GM12878 (cell line): Measurements from ENCODE around the gene PAK5. TPM values are rescaled to one million over a fixed set of nuclear protein-coding genes. Genes with fewer than 3 reads are reported as not detected.

Source experiments
- ATAC-seq: fragments of 200-7000 bp; cut with Tn5 transposase; 3 replicates; pipeline ENCODE4 v1.9.1; 2020; ENCODE audit warnings: mild to moderate bottlenecking, moderate library complexity
- BruUV-seq: library from RNA; stranded (reverse); fragments of 400-500 nt; replicated peaks from 2 replicates; lab custom pipeline; 2021; lab: Mats Ljungman, UMichigan
- CTCF ChIA-PET: fragments of 300-600 bp; sonication (Branson Sonifier 250); formaldehyde crosslinking; extraction: SDS; loops from one replicate; lab custom pipeline; 2021; ENCODE audit warnings: inconsistent platforms; lab: Yijun Ruan, JAX
- POLR2A ChIA-PET: fragments of 350-600 bp; formaldehyde crosslinking; extraction: SDS; loops from one replicate; lab custom pipeline; 2021; ENCODE audit warnings: inconsistent platforms; lab: Charles Lee
- RAD21 ChIA-PET: fragments of 300-600 bp; sonication (Branson Sonifier 250); formaldehyde crosslinking; loops from one replicate; lab custom pipeline; 2023; ENCODE audit warnings: antibody characterized with exemption; ENCODE audit not compliant: unreplicated experiment; lab: Charles Lee
- SMC1A ChIA-PET: fragments of 300-600 bp; sonication (Branson Sonifier 250); formaldehyde crosslinking; loops from one replicate; lab custom pipeline; 2023; ENCODE audit not compliant: unreplicated experiment, uncharacterized antibody; lab: Charles Lee
- DNase-seq: peaks from one replicate; pipeline ENCODE4 v3.0.0-alpha.2; 2011; ENCODE audit warnings: low read depth, low spot score
- FAIRE-seq: peaks from 3 replicates; lab custom pipeline; 2011; peaks lifted over from hg19 to GRCh38; lab: Jason Lieb, UNC
- H2AFZ ChIP-seq: 2 replicates; pipeline ENCODE4 v1.6.0; 2011; ENCODE audit warnings: low read depth, low read length, control low read depth; ENCODE audit not compliant: control insufficient read depth
- H3K27ac ChIP-seq: 2 replicates; pipeline ENCODE4 v1.5.1; 2011; ENCODE audit warnings: control low read depth; ENCODE audit not compliant: control insufficient read depth, insufficient read depth
- H3K27me3 ChIP-seq, 2 experiments: replicated peaks in 1 of 2; 2 replicates each; pipeline versions ENCODE4 v1.6.0 to v1.6.1; 2011; ENCODE audit warnings: low read length in 1 of 2; ENCODE audit not compliant: control insufficient read depth in 2 of 2, insufficient read depth in 2 of 2
- H3K36me3 ChIP-seq, 2 experiments: 2 replicates each; pipeline ENCODE4 v1.5.1; 2011; ENCODE audit warnings: low read length in 1 of 2; ENCODE audit not compliant: control insufficient read depth in 2 of 2, insufficient read depth in 2 of 2
- H3K4me1 ChIP-seq: 2 replicates; pipeline ENCODE4 v1.6.1; 2011; ENCODE audit warnings: mild to moderate bottlenecking, low read length, moderate library complexity, mixed read lengths; ENCODE audit not compliant: control insufficient read depth, insufficient read depth
- H3K4me2 ChIP-seq: 2 replicates; pipeline ENCODE4 v1.6.0; 2011; ENCODE audit warnings: control low read depth; ENCODE audit not compliant: control insufficient read depth, insufficient read depth
- H3K4me3 ChIP-seq: fragments of 200-600 bp; sonication (generic); 2 replicates; pipeline ENCODE4 v1.5.1; 2016
- H3K79me2 ChIP-seq: 2 replicates; pipeline ENCODE4 v1.6.0; 2011; ENCODE audit warnings: low read length; ENCODE audit not compliant: control insufficient read depth, insufficient read depth
- H3K9ac ChIP-seq: 2 replicates; pipeline ENCODE4 v1.8.0; 2011; ENCODE audit warnings: low read length, control low read depth, mixed read lengths; ENCODE audit not compliant: control insufficient read depth, insufficient read depth
- H3K9me3 ChIP-seq: replicated peaks from 3 replicates; pipeline ENCODE4 v1.5.1; 2011; ENCODE audit warnings: mild to moderate bottlenecking, low read length; ENCODE audit not compliant: control insufficient read depth, insufficient read depth
- H4K20me1 ChIP-seq: 2 replicates; pipeline ENCODE4 v1.6.0; 2011; ENCODE audit not compliant: control insufficient read depth, insufficient read depth
- EZH2 ChIP-seq: IDR thresholded peaks from 2 replicates; pipeline ENCODE4 v1.6.1; 2012; ENCODE audit warnings: low read depth, mild to moderate bottlenecking, control low read depth, inconsistent platforms, low read length, borderline replicate concordance; ENCODE audit not compliant: control insufficient read depth
- KAT2A ChIP-seq: conservative IDR thresholded peaks from 2 replicates; pipeline ENCODE4 v1.6.1; 2011; ENCODE audit warnings: low read depth, low read length; ENCODE audit not compliant: control insufficient read depth
- PML ChIP-seq: IDR thresholded peaks from 2 replicates; pipeline ENCODE4 v1.6.1; 2012; ENCODE audit warnings: low read length, inconsistent platforms
- POU2F2 ChIP-seq: IDR thresholded peaks from 3 replicates; pipeline ENCODE4 v1.6.1; 2011; ENCODE audit warnings: low read depth, mild to moderate bottlenecking, low read length, borderline replicate concordance
- RBBP5 ChIP-seq: fragments of 200-600 bp; sonication (generic); conservative IDR thresholded peaks from 2 replicates; pipeline ENCODE4 v1.6.1; 2016
- SPI1 ChIP-seq: IDR thresholded peaks from 2 replicates; pipeline ENCODE4 v1.6.1; 2011; ENCODE audit warnings: low read depth, mild to moderate bottlenecking, low read length, moderate library complexity, borderline replicate concordance; ENCODE audit not compliant: insufficient read depth
- TARDBP ChIP-seq: IDR thresholded peaks from 2 replicates; pipeline ENCODE4 v1.6.1; 2016; ENCODE audit warnings: borderline replicate concordance
- ZNF592 ChIP-seq: fragments of 450-650 bp; IDR thresholded peaks from 2 replicates; pipeline ENCODE4 v1.6.1; 2017; ENCODE audit warnings: mild to moderate bottlenecking, moderate library complexity
- WGBS: methylation state at CpG from one replicate; pipeline ENCODE4 v1.1.6; 2016; ENCODE audit warnings: low lambda C conversion rate; ENCODE audit not compliant: insufficient replicate concordance, insufficient coverage; ENCODE audit errors: missing lambda C conversion rate; 5-methylcytosine and 5-hydroxymethylcytosine counted together
- in situ Hi-C: fragments of 300-500 bp; cut with MboI; formaldehyde crosslinking; loops from 9 replicates; pipeline ENCODE4 v1.14.3; 2018; ENCODE audit warnings: mixed read lengths
- intact Hi-C: fragments of 100-400 bp; cut with micrococcal nuclease; formaldehyde crosslinking; loops from one replicate; pipeline ENCODE4 v1.14.2; 2022; ENCODE audit not compliant: unreplicated experiment
- polyA plus RNA-seq, 11 experiments: library from polyadenylated mRNA; depleted of rRNA in 4 of 11; unstranded in 6 of 11; stranded (reverse) in 5 of 11; fragments of >200 nt; fragmentation: Nextera tagmentation in 4 of 11; fragmentation: Illumina TruSeq in 1 of 11; extraction: Ambion mirVana in 4 of 11; extraction: Trizol in 1 of 11; gene quantifications; 1 replicate in 1 of 11; 2 replicates in 10 of 11; pipeline versions ENCODE4 v1.2.1 to v1.2.3, GENCODE V29; 2011 to 2016; ENCODE audit warnings: inconsistent platforms in 2 of 11, missing spikeins in 2 of 11, low read depth in 1 of 11
- total RNA-seq, 4 experiments: library from RNA; depleted of rRNA in 3 of 4; stranded (reverse); fragments of >200 nt in 3 of 4; fragmentation: Illumina TruSeq in 1 of 4; extraction: Trizol in 1 of 4; gene quantifications; 2 replicates each; pipeline versions ENCODE4 v1.2.1 to v1.2.3, GENCODE V29; 2013 to 2021

PAK5 gene
- total and polyA plus RNA-seq, 10 of the 15 experiments (the other 5 are each of a cell fraction or from before 2014, with no cell fraction given) = not detected

- no peaks in the 10 kb centered on the region for H3K79me2 ChIP-seq
- ChIA-PET CTCF (interaction anchor here (0.6 kb wide), 1 partner anchor 292 kb away, joined by 3 read pairs; no protein-coding TSS in a partner anchor), RAD21 (no interaction called here), POLR2A (no interaction called here), SMC1A (no interaction called here)
- no peak overlapping the region for H3K27ac ChIP-seq
- H4K20me1 ChIP-seq = no peaks in the 10 kb centered on the region
- H3K9me3 ChIP-seq = no peaks in the 10 kb centered on the region; the same call in 2 of the 3 replicates
- no peaks in the 10 kb centered on the region for H3K4me1 ChIP-seq
- no peak overlapping the region for H3K4me2 ChIP-seq
- no peak for TF ChIP-seq POU2F2
- no peak for TF ChIP-seq SPI1
- no peak for TF ChIP-seq ZNF592
- no peak for TF ChIP-seq RBBP5
- no peak for TF ChIP-seq EZH2
- TF ChIP-seq TARDBP = no peak
- TF ChIP-seq PML = no peak
- TF ChIP-seq KAT2A = no peak
- no peak overlapping the region for H3K4me3 ChIP-seq
- H3K36me3 ChIP-seq = no peaks in the 10 kb centered on the region
- in situ Hi-C loops = no loop called here
- intact Hi-C loops = no loop called here
- no peak for ATAC-seq
- H2AFZ ChIP-seq = no peak overlapping the region
- H3K27me3 ChIP-seq = no peaks in the 10 kb centered on the region; a peak in 2 of 4 replicates
- no TSS peak for BruUV-seq
- no peak overlapping the region for H3K9ac ChIP-seq
- FAIRE-seq = no peak
- DNase-seq = no peak
- WGBS = 7% methylated on average over 3 of the region's 3 CpGs
Measured at GRCh38 chr20:9490631-9491030, 348.2 kb downstream of the PAK5 start.
